Ascending aorta (tissue), 2 donors: ENCODE measurements around the gene STRN3. TPM values are rescaled to one million over a fixed set of nuclear protein-coding genes. Genes with fewer than 3 reads are reported as not detected.

Experiments used
- DNase-seq, 2 donors: peaks; one replicate each; pipeline ENCODE4 v3.0.0-alpha.2; 2019; ENCODE audit warnings: low spot score in 2 of 2
- H3K27ac ChIP-seq, 2 donors: fragments of 200-600 bp; sonication (generic); one replicate each; pipeline ENCODE4 v1.5.1; 2016 to 2017; ENCODE audit warnings: mild to moderate bottlenecking in 1 of 2
- H3K27me3 ChIP-seq: fragments of 200-600 bp; sonication (generic); one replicate; pipeline ENCODE4 v1.5.1; 2017
- H3K36me3 ChIP-seq, 2 donors: fragments of 200-600 bp; sonication (generic); one replicate each; pipeline ENCODE4 v1.5.1; 2016
- H3K4me1 ChIP-seq, 2 donors: fragments of 200-600 bp; sonication (generic); one replicate each; pipeline ENCODE4 v1.5.1; 2016 to 2017; ENCODE audit warnings: mild to moderate bottlenecking in 1 of 2
- H3K4me3 ChIP-seq, 2 donors: fragments of 200-600 bp; sonication (generic); one replicate each; pipeline ENCODE4 v1.5.1; 2016 to 2017; ENCODE audit warnings: mild to moderate bottlenecking in 1 of 2
- H3K9me3 ChIP-seq, 2 donors: fragments of 200-600 bp; sonication (generic); one replicate each; pipeline ENCODE4 v1.5.1; 2016
- intact Hi-C: fragments of 100-400 bp; cut with DNase I; formaldehyde crosslinking; loops from one replicate; pipeline ENCODE4 v1.15.1; 2023
- total RNA-seq: library from RNA; depleted of rRNA; stranded (reverse); fragments of >200 nt; gene quantifications from one replicate; pipeline ENCODE4 v1.1.0, GENCODE V29; 2016
- TF ChIP-seq, protein P1 (sequence below), 3 experiments: fragments of 200-600 bp in 2 of 3; fragments of 450-650 bp in 1 of 3; sonication (generic) in 2 of 3; IDR thresholded peaks; one replicate each; pipeline ENCODE4 v1.5.1; 2016 to 2019; ENCODE audit warnings: antibody characterized with exemption in 3 of 3, mild to moderate bottlenecking in 1 of 3, moderate library complexity in 1 of 3

STRN3 gene
- total RNA-seq, 1 donor from 2014 or later = 38.5 TPM

DNA sequence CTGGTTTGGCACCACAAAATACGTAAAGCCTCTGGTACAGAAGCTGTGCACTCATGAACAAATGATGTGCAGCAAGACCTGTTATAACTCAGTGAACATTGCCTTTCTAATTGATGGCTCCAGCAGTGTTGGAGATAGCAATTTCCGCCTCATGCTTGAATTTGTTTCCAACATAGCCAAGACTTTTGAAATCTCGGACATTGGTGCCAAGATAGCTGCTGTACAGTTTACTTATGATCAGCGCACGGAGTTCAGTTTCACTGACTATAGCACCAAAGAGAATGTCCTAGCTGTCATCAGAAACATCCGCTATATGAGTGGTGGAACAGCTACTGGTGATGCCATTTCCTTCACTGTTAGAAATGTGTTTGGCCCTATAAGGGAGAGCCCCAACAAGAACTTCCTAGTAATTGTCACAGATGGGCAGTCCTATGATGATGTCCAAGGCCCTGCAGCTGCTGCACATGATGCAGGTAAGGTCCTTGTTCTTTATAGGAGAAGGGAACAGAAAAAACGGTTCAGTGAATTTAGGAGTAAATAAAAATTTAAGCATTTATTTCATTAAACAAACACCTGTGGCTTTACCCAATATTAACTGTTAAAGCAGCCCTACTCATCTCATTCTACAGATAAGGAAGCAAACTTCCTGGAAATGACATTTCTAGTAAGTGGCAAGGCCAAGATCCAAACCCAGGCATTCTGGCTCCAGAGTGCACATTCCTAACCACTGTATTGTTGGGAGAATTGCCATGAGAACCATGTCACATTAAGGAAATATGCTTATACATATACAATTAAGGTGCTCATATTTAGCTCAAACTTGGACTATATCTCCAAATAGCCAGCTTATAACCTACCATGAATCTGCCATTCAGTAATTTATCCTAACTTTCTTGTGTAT, 140.1 kb downstream of the STRN3 start:
- intact Hi-C loops = no loop called here
- H3K4me1 ChIP-seq = peaks cover 0 to 4% of the 10 kb centered on the region in 2 donors
- H3K27ac ChIP-seq = no peak overlapping the region
- no peaks in the 10 kb centered on the region for H3K9me3 ChIP-seq
- TF ChIP-seq, protein P1, sequence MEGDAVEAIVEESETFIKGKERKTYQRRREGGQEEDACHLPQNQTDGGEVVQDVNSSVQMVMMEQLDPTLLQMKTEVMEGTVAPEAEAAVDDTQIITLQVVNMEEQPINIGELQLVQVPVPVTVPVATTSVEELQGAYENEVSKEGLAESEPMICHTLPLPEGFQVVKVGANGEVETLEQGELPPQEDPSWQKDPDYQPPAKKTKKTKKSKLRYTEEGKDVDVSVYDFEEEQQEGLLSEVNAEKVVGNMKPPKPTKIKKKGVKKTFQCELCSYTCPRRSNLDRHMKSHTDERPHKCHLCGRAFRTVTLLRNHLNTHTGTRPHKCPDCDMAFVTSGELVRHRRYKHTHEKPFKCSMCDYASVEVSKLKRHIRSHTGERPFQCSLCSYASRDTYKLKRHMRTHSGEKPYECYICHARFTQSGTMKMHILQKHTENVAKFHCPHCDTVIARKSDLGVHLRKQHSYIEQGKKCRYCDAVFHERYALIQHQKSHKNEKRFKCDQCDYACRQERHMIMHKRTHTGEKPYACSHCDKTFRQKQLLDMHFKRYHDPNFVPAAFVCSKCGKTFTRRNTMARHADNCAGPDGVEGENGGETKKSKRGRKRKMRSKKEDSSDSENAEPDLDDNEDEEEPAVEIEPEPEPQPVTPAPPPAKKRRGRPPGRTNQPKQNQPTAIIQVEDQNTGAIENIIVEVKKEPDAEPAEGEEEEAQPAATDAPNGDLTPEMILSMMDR (IDR thresholded peaks at IDR 0.05) = no peak
- DNase-seq = no peak
- H3K27me3 ChIP-seq = no peaks in the 10 kb centered on the region
- no peak overlapping the region for H3K4me3 ChIP-seq
- H3K36me3 ChIP-seq = no peaks in the 10 kb centered on the region

DNA sequence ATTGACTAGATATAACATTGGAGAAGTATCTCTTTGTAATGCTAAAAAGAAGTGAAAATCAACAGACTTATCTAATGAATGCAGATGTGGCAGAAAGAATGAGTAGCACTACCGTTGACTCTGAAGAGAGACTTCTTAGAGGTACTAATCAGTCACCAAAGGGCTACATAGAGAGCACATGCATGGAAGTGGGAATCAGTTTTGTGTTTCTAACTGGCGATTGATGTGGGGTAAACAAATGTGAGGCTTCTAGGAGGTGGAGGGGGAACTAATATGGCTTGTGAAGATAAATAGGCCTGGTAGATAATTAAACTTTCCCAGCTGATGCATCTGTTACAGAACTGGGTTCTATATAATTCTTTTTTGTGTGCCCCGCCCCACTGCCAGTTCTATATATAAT, 141.3 kb downstream of the STRN3 start:
- Histone ChIP-seq H3K27me3 (no peaks in the 10 kb centered on the region), H3K4me3 (no peak overlapping the region), H3K4me1 (peaks cover 0 to 4% of the 10 kb centered on the region in 2 donors), H3K9me3 (no peaks in the 10 kb centered on the region), H3K36me3 (no peaks in the 10 kb centered on the region), H3K27ac (no peak overlapping the region)
- DNase-seq = no peak
- TF ChIP-seq, protein P1 (IDR thresholded peaks at IDR 0.05) = no peak
- intact Hi-C loops = no loop called here

DNA sequence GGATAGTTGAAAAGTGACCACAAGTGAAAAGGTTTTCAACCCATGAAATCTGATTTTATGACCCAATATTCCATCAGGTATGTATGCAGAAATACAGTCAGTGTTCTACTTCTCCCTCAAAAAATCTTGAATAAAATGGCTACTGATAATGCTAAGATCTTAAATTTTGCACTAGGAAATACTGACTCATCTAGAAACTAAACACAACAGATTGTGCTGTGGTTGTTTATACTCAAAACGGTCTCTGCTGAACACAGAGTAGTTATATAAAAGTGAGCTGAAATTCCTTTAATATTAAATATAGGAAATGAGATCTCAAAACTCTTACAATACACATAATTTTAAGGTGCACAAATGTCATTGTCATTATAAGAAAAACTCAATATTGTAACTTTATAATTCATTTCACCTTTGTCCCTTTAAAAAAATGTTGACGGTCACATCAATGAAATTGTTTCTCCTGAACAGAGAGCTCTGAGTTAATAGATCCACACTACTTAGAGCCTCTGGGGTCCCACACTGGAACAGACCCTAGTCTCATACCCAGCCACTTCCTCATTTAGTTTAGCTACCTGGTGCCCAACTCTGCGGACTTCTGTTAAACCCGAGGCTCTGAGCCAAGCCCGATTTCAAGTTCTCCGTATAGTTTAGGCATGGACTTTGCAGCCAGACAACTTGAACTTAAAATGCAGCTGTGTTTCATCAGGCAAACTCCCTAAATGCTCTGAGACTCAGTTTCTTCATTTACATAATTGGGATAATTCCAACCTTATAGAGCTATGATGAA, 142.5 kb downstream of the STRN3 start:
- H3K27me3 ChIP-seq = no peaks in the 10 kb centered on the region
- H3K4me1 ChIP-seq = peaks cover 0 to 4% of the 10 kb centered on the region in 2 donors
- intact Hi-C loops = no loop called here
- H3K27ac ChIP-seq = no peak overlapping the region
- no peak for DNase-seq
- TF ChIP-seq, protein P1 (IDR thresholded peaks at IDR 0.05) = no peak
- H3K9me3 ChIP-seq = no peaks in the 10 kb centered on the region
- no peak overlapping the region for H3K4me3 ChIP-seq
- H3K36me3 ChIP-seq = no peaks in the 10 kb centered on the region

DNA sequence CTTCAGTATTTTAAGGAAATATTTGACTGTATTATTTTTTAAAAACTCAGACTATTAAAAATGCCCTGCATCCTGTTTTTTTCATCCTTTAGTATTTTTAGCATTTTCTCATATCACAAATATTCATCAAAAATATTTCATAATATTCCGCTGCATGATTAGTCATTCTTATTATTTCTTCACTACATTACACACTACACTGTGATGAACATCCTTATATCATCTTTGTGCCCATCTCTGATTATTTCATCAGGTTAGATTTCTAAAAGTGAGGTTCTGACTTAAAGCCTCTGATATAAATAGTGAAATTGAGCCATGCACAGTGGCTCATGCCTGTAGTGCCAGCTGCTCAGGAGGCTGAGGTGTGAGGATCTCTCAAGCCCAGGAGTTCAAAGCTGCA, 143.7 kb downstream of the STRN3 start:
- no peaks in the 10 kb centered on the region for H3K9me3 ChIP-seq
- intact Hi-C loops = no loop called here
- H3K27me3 ChIP-seq = no peaks in the 10 kb centered on the region
- H3K27ac ChIP-seq = no peak overlapping the region
- TF ChIP-seq, protein P1 (IDR thresholded peaks at IDR 0.05) = no peak
- no peak overlapping the region for H3K4me3 ChIP-seq
- DNase-seq = no peak
- H3K36me3 ChIP-seq = no peaks in the 10 kb centered on the region
- H3K4me1 ChIP-seq = peaks cover 0 to 4% of the 10 kb centered on the region in 2 donors

DNA sequence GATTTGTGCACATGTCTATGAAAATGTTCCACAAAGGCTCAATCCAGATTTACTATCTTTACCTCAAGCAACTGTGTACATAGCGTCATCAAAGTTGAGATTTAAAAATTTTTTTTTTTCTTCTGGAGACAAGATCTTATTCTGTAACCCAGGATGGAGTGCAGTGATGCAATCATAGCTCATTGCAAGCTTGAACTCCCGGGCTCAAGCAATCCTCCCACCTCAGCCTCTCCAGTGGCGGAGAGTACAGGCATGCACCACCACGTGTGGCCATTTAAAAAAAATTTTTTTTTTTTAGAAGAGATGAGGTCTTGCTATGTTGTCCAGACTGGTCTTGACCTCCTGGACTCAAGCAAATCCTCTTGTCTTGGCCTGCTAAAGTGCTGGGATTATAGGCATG, 149.5 kb downstream of the STRN3 start:
- Histone ChIP-seq H3K4me3 (no peak overlapping the region), H3K27me3 (peaks cover 14% of the 10 kb centered on the region), H3K4me1 (peaks cover 2 to 8% of the 10 kb centered on the region in 2 donors), H3K36me3 (no peaks in the 10 kb centered on the region), H3K27ac (no peak overlapping the region), H3K9me3 (no peaks in the 10 kb centered on the region)
- intact Hi-C loops = no loop called here
- TF ChIP-seq, protein P1 (IDR thresholded peaks at IDR 0.05) = no peak
- DNase-seq = no peak
